ENCODE data around the gene CENPW.

Gene CENPW

DNA sequence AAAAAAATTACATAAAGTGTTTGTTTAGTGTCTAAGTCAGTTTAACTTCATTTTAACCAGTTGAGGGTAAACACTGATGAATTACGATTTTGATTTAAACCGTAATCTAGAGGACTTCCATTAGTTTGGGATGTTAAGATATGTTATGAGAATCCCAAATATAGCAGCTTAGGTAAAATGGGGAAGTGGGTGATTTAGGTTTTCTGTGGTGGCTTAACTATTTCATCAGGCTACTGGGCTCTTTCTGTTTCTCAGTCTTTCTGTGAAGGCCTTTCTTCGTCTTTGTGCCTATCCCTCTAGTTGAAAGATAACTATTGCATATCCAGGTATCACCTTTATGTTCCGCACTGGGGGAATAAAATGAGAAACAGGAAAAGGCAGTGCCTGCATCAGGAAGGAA lies 27.9 kb downstream of the CENPW start:
- DNase-seq (ENCODE audit: extremely low spot score, insufficient read length, low read depth) (no peak), FAIRE-seq (no peak)

GRCh38 chr6:126372626-126373025 lies 32.7 kb downstream of the CENPW start:
- DNase-seq (ENCODE audit: extremely low spot score, insufficient read length, low read depth), result no peak
- no peak for FAIRE-seq

- no peak for DNase-seq (ENCODE audit: extremely low spot score, insufficient read length, low read depth)
- FAIRE-seq, result no peak
Observed at GRCh38 chr6:126373344-126373743, 33.4 kb downstream of the CENPW start.

- FAIRE-seq (no peak), DNase-seq (ENCODE audit: extremely low spot score, insufficient read length, low read depth) (no peak)
Observed at GRCh38 chr6:126374372-126374771, 34.5 kb downstream of the CENPW start.

DNA sequence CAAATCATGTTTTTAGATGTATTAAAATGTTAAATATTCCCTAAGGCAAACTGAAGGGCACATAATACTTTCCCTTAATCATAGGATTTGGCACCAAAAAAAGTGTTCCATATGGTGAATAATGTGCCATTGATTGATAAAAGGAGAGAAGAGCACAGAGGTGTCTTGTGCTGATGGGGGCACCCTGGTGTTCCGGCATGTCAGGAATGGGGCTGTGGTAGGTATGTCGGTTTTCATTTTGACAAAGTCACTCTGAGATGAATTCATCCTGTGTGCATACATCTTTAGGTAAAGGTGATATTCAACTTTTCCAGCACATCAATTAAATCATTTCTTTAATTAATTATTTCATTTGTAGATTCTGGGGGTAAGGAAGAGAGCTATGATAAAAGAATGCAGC lies 36.8 kb downstream of the CENPW start:
- DNase-seq (ENCODE audit: extremely low spot score, insufficient read length, low read depth), result no peak
- no peak for FAIRE-seq

DNA sequence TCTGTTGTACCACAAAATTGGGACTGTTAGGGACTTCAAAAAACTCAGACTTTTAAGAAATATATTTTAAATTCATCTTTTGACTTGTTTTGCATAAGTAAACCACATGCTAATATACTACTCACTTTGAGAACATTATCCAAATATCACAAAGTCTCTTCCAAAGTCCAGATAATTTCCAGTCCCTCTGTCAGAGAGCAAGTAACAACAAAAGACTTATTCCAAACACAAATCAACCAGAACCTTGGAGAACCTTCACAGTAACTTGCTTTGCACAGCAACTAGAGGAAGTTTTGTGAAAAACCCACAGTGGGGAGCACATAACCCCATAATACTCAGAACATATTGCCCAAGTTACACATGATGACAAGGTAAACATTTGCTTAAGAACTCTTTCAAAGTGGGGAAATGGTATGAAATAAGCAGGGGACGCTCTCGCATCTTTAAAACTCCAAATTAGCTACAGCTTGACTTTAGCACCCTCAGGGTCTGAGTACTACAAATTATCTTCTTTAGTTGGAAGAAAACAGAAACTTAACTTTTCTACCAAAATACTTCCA lies 37.8 kb downstream of the CENPW start:
- DNase-seq (ENCODE audit: extremely low spot score, insufficient read length, low read depth) (no peak), FAIRE-seq (no peak)

GRCh38 chr6:126380072-126380583 lies 40.2 kb downstream of the CENPW start:
- DNase-seq (ENCODE audit: extremely low spot score, insufficient read length, low read depth) (no peak), FAIRE-seq (no peak)

- FAIRE-seq (no peak), DNase-seq (ENCODE audit: extremely low spot score, insufficient read length, low read depth) (no peak)
Observed at GRCh38 chr6:126381498-126381897, 41.6 kb downstream of the CENPW start.

GRCh38 chr6:126383203-126383602 lies 43.3 kb downstream of the CENPW start:
- FAIRE-seq (no peak), DNase-seq (ENCODE audit: extremely low spot score, insufficient read length, low read depth) (no peak)

- no peak for DNase-seq (ENCODE audit: extremely low spot score, insufficient read length, low read depth)
- FAIRE-seq, result no peak
Observed at GRCh38 chr6:126385536-126385935, 45.6 kb downstream of the CENPW start.

DNA sequence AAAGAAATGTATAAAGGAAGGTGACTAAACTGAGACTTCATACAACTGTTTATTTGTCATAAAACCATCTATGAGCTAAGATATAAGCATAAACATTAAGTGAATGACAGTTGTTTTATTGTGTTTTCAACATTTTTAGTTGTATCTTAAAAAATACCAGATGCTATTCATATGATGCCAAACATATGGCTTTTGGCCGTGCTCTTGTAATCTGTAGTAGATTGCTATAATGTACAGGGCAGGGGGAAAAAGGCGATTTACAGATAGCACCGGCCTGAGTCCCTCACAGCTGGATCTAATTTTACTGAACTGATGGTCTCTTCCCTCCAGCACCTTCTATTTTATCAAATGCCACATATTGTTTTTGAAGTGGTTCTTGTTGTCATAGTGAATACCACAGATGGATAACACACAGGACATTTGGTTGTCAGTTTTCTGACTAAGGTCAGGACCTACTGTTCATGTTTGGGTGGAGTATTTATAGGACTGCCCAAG lies 48.2 kb downstream of the CENPW start:
- no peak for FAIRE-seq
- no peak for DNase-seq (ENCODE audit: extremely low spot score, insufficient read length, low read depth)

DNA sequence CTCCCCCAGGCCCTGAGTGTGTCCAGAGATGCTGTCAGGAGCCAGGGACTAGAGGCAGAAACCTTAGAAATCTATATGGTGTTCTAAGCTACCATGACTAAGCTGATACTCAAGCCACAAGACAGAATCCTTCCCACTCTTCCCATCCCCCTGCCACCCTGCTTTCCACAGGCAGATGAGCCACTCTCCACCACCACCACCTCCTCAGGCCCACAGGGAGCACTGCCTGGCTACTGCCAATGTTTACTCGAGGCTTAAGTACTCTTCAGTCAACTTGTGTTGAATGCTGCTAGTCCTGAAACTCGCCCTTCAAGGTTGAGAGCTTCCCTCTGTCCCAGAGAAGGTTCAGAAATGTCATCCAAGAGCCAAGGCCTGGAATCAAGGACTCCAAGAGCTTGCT lies 56.2 kb downstream of the CENPW start:
- no peak for DNase-seq (ENCODE audit: extremely low spot score, insufficient read length, low read depth)
- FAIRE-seq, result no peak

All from GM18507 (cell line).